Vagina (tissue), 2 donors: ENCODE measurements around the gene NFIX. TPM values are rescaled to one million over a fixed set of nuclear protein-coding genes. Genes with fewer than 3 reads are reported as not detected.
"Not testable (repeated sequence)": the region's sequence is repeated elsewhere in the genome, so short reads cannot be mapped to it uniquely, and the experiment has no call there.

Experiments
- DNase-seq, 2 donors: peaks; one replicate each; pipeline ENCODE4 v3.0.0-alpha.2; 2017; ENCODE audit errors: extremely low spot score in 2 of 2
- H3K27ac ChIP-seq: fragments of 200-600 bp; sonication (generic); one replicate; pipeline ENCODE4 v1.5.1; 2019
- H3K27me3 ChIP-seq: fragments of 200-600 bp; sonication (generic); one replicate; pipeline ENCODE4 v1.5.1; 2019
- H3K36me3 ChIP-seq, 2 donors: fragments of 200-600 bp; sonication (generic); one replicate each; pipeline ENCODE4 v1.5.1; 2017 to 2019
- H3K4me1 ChIP-seq: fragments of 200-600 bp; sonication (generic); one replicate; pipeline ENCODE4 v1.5.1; 2019
- H3K4me3 ChIP-seq, 2 donors: fragments of 200-600 bp; sonication (generic); 1 replicate in 1 of 2; 2 replicates in 1 of 2; pipeline ENCODE4 v1.5.1; 2016 to 2019
- H3K9me3 ChIP-seq: fragments of 200-600 bp; sonication (generic); one replicate; pipeline ENCODE4 v1.5.1; 2019
- POLR2A ChIP-seq, 2 donors: fragments of 450-650 bp; IDR thresholded peaks; one replicate each; pipeline ENCODE4 v1.6.1; 2017; ENCODE audit warnings: antibody characterized with exemption in 2 of 2, mild to moderate bottlenecking in 2 of 2, moderate library complexity in 2 of 2
- POLR2AphosphoS5 ChIP-seq, 2 donors: sonication (generic); formaldehyde crosslinking; IDR thresholded peaks; one replicate each; pipeline ENCODE4 v1.9.0; 2017; ENCODE audit warnings: antibody characterized with exemption in 2 of 2, mild to moderate bottlenecking in 2 of 2, low read depth in 1 of 2; ENCODE audit not compliant: insufficient read depth in 1 of 2
- intact Hi-C: fragments of 100-400 bp; cut with DNase I; formaldehyde crosslinking; loops from one replicate; pipeline ENCODE4 v1.15.1; 2023
- total RNA-seq: library from RNA; depleted of rRNA; stranded (reverse); fragments of >200 nt; gene quantifications from one replicate; pipeline ENCODE4 v1.2.3, GENCODE V29; 2016
- TF ChIP-seq, protein P1 (sequence below), 3 experiments: fragments of 450-650 bp in 2 of 3; fragments of 200-600 bp in 1 of 3; sonication (generic) in 1 of 3; IDR thresholded peaks; one replicate each; pipeline ENCODE4 v1.5.1; 2017 to 2019; ENCODE audit warnings: antibody characterized with exemption in 3 of 3, mild to moderate bottlenecking in 2 of 3, moderate library complexity in 2 of 3

NFIX gene
- total RNA-seq, 1 donor from 2014 or later = 81.8 TPM

GRCh38 chr19:12974301-12975220, 20.7 kb upstream of the NFIX start:
- Histone ChIP-seq H3K4me1 (peaks cover 2% of the 10 kb centered on the region), H3K4me3 (no peak overlapping the region), H3K27ac (no peak overlapping the region), H3K36me3 (no peaks in the 10 kb centered on the region), H3K27me3 (no peaks in the 10 kb centered on the region), H3K9me3 (no peaks in the 10 kb centered on the region)
- TF ChIP-seq, protein P1, sequence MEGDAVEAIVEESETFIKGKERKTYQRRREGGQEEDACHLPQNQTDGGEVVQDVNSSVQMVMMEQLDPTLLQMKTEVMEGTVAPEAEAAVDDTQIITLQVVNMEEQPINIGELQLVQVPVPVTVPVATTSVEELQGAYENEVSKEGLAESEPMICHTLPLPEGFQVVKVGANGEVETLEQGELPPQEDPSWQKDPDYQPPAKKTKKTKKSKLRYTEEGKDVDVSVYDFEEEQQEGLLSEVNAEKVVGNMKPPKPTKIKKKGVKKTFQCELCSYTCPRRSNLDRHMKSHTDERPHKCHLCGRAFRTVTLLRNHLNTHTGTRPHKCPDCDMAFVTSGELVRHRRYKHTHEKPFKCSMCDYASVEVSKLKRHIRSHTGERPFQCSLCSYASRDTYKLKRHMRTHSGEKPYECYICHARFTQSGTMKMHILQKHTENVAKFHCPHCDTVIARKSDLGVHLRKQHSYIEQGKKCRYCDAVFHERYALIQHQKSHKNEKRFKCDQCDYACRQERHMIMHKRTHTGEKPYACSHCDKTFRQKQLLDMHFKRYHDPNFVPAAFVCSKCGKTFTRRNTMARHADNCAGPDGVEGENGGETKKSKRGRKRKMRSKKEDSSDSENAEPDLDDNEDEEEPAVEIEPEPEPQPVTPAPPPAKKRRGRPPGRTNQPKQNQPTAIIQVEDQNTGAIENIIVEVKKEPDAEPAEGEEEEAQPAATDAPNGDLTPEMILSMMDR (IDR thresholded peaks at IDR 0.05) = no peak
- no peak for TF ChIP-seq POLR2AphosphoS5 (IDR thresholded peaks at IDR 0.05; ENCODE audit: insufficient read depth in 1 of 2, low read depth in 1 of 2)
- no peak for TF ChIP-seq POLR2A (IDR thresholded peaks at IDR 0.05)
- intact Hi-C loops = no loop called here
- DNase-seq = no peak

GRCh38 chr19:12975221-12975741, 20.0 kb upstream of the NFIX start:
- no peak overlapping the region for H3K4me3 ChIP-seq
- TF ChIP-seq, protein P1 (IDR thresholded peaks at IDR 0.05) = no peak
- TF ChIP-seq POLR2AphosphoS5 (IDR thresholded peaks at IDR 0.05; ENCODE audit: insufficient read depth in 1 of 2, low read depth in 1 of 2) (no peak), POLR2A (IDR thresholded peaks at IDR 0.05) (no peak)
- no peaks in the 10 kb centered on the region for H3K36me3 ChIP-seq
- no peaks in the 10 kb centered on the region for H3K27me3 ChIP-seq
- no peaks in the 10 kb centered on the region for H3K9me3 ChIP-seq
- intact Hi-C loops = no loop called here
- DNase-seq = no peak
- H3K4me1 ChIP-seq = no peaks in the 10 kb centered on the region
- no peak overlapping the region for H3K27ac ChIP-seq

- intact Hi-C loops, H3K4me3 ChIP-seq, H3K4me1 ChIP-seq, H3K27ac ChIP-seq, H3K27me3 ChIP-seq, H3K9me3 ChIP-seq, H3K36me3 ChIP-seq, DNase-seq: not testable (repeated sequence)
Observed at GRCh38 chr19:12976109-12976508, 19.2 kb upstream of the NFIX start.

- Histone ChIP-seq H3K36me3 (no peaks in the 10 kb centered on the region), H3K4me3 (no peak overlapping the region), H3K9me3 (no peaks in the 10 kb centered on the region), H3K27me3 (no peaks in the 10 kb centered on the region), H3K4me1 (peaks cover 20% of the 10 kb centered on the region), H3K27ac (no peak overlapping the region)
- TF ChIP-seq POLR2A (IDR thresholded peaks at IDR 0.05) = no peak
- no peak for TF ChIP-seq POLR2AphosphoS5 (IDR thresholded peaks at IDR 0.05; ENCODE audit: insufficient read depth in 1 of 2, low read depth in 1 of 2)
- TF ChIP-seq, protein P1 (IDR thresholded peaks at IDR 0.05) = no peak
- DNase-seq = no peak
- intact Hi-C loops = loop anchor here (5.0 kb wide), 2 partner anchors 82 to 112 kb away; no protein-coding TSS in a partner anchor
Observed at GRCh38 chr19:12979974-12980373, 15.3 kb upstream of the NFIX start.

DNA sequence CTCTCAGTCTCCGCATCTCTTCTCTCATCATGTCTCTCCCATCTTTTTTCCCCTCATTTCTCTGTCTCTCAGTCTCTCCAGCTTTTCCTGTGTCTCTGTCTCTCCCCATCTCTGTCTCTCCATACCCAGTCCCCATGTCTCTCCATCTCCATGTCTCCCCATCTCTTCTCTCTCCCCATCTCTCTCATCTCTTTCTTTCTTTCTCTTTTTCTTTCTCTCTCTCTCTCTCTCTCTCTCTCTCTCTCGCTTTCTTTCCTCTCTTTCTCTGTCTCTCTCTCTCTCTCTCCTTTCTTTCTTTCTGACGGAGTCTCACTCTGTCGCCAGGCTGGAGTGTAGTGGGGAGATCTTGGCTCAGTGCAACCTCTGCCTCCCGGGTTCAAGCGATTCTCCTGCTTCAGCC, 12.6 kb upstream of the NFIX start:
- peaks cover 21% of the 10 kb centered on the region for H3K4me1 ChIP-seq
- intact Hi-C loops = loop anchor here (5.0 kb wide), 2 partner anchors 80 to 110 kb away; no protein-coding TSS in a partner anchor
- H3K9me3 ChIP-seq = no peaks in the 10 kb centered on the region
- H3K27me3 ChIP-seq = no peaks in the 10 kb centered on the region
- no peaks in the 10 kb centered on the region for H3K36me3 ChIP-seq
- TF ChIP-seq POLR2AphosphoS5 (IDR thresholded peaks at IDR 0.05; ENCODE audit: insufficient read depth in 1 of 2, low read depth in 1 of 2) = no peak
- TF ChIP-seq, protein P1 (IDR thresholded peaks at IDR 0.05) = no peak
- no peak for TF ChIP-seq POLR2A (IDR thresholded peaks at IDR 0.05)
- no peak for DNase-seq
- no peak overlapping the region for H3K4me3 ChIP-seq
- no peak overlapping the region for H3K27ac ChIP-seq
